ENCODE measurements around the gene PROX1. TPM values are rescaled to one million over a fixed set of nuclear protein-coding genes. Genes with fewer than 3 reads are reported as not detected.
"Not testable (repeated sequence)": the region's sequence is repeated elsewhere in the genome, so short reads cannot be mapped to it uniquely, and the experiment has no call there.

PROX1 gene
- total RNA-seq, 2 experiments from 2014 or later, result 0.02 to 0.17 TPM

- no peaks in the 10 kb centered on the region for H3K4me1 Mint-ChIP-seq (ENCODE audit: low read depth)
- POLR2A ChIA-PET, result no interaction called here
- no peaks in the 10 kb centered on the region for H3K9me3 Mint-ChIP-seq
Measured at GRCh38 chr1:214075305-214075998, 87.7 kb downstream of the PROX1 start.

DNA sequence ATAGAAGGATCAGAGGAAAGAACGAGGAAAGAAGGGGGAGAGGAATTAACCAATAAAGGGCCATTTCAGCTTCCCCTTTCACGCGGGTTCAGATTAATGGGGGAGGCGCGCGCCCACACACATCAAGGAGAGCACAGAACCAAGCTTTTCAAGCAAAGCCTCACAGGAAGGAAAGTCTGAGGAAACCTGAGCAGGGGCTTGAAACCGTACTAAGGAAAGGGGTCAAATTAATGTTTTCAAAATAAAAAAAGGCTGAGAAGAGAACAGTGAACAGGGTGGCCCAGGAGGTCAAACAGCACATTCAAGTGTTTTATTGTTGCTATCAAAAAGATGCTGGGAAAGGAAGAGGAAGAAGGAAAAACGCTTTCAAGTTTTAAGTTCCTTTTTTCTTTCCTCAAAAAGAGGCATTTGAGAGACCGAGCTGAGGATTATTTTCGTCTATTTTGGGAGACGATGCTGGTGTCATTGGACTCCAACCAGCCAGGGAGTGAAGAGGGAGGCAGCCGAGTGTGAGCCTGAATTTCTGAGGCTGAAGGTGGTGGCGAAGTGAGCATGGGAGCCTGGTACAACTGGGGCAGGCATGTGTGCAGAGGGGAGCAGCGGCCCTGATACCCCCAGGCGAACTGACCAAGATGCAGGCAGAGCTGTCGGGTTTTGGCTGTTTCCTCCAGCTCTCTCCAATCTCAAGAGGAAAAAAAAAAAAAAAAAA is 88.4 kb downstream of the PROX1 start:
- DNase-seq, result no peak
- H3K4me1 Mint-ChIP-seq (ENCODE audit: low read depth), result no peaks in the 10 kb centered on the region
- no peaks in the 10 kb centered on the region for H3K36me3 Mint-ChIP-seq
- H3K4me3 Mint-ChIP-seq, result no peak overlapping the region
- H3K27me3 Mint-ChIP-seq, result no peaks in the 10 kb centered on the region
- H3K9me3 Mint-ChIP-seq, result no peaks in the 10 kb centered on the region
- ChIA-PET POLR2A (no interaction called here), CTCF (no interaction called here)
- H3K27ac Mint-ChIP-seq, result no peak overlapping the region
- intact Hi-C loops (cut with micrococcal nuclease), result no loop called here

More at GRCh38 chr1:214075305-214075998, 87.7 kb downstream of the PROX1 start:
- no peak overlapping the region for H3K4me3 Mint-ChIP-seq
- DNase-seq, result no peak
- no peak overlapping the region for H3K27ac Mint-ChIP-seq
- no peaks in the 10 kb centered on the region for H3K36me3 Mint-ChIP-seq
- intact Hi-C loops (cut with micrococcal nuclease), result no loop called here
- CTCF ChIA-PET, result no interaction called here
- H3K27me3 Mint-ChIP-seq, result no peaks in the 10 kb centered on the region

GRCh38 chr1:214076708-214077065 is 88.9 kb downstream of the PROX1 start:
- Mint-ChIP-seq H3K36me3 (no peaks in the 10 kb centered on the region), H3K27ac (no peak overlapping the region), H3K9me3 (no peaks in the 10 kb centered on the region), H3K27me3 (no peaks in the 10 kb centered on the region), H3K4me3 (no peak overlapping the region), H3K4me1 (ENCODE audit: low read depth) (no peaks in the 10 kb centered on the region)
- no peak for DNase-seq
- ChIA-PET CTCF (no interaction called here), POLR2A (no interaction called here)
- intact Hi-C loops (cut with micrococcal nuclease), result no loop called here

GRCh38 chr1:214078950-214079349 is 91.2 kb downstream of the PROX1 start:
- H3K4me1 Mint-ChIP-seq (ENCODE audit: low read depth), result no peaks in the 10 kb centered on the region
- ChIA-PET POLR2A (no interaction called here), CTCF (no interaction called here)
- no peak overlapping the region for H3K27ac Mint-ChIP-seq
- no peaks in the 10 kb centered on the region for H3K27me3 Mint-ChIP-seq
- intact Hi-C loops (cut with micrococcal nuclease), result no loop called here
- H3K4me3 Mint-ChIP-seq, result no peak overlapping the region
- no peaks in the 10 kb centered on the region for H3K9me3 Mint-ChIP-seq
- no peak for DNase-seq
- H3K36me3 Mint-ChIP-seq, result no peaks in the 10 kb centered on the region

GRCh38 chr1:214085325-214085724 is 97.6 kb downstream of the PROX1 start:
- CTCF ChIA-PET, result no interaction called here
- Mint-ChIP-seq H3K4me1 (ENCODE audit: low read depth) (no peaks in the 10 kb centered on the region), H3K36me3 (no peaks in the 10 kb centered on the region), H3K27me3 (no peaks in the 10 kb centered on the region), H3K4me3 (no peak overlapping the region), H3K27ac (no peak overlapping the region), H3K9me3 (peaks cover 2% of the 10 kb centered on the region)
- no peak for DNase-seq
- intact Hi-C loops (cut with micrococcal nuclease), result no loop called here
- POLR2A ChIA-PET, result no interaction called here

DNA sequence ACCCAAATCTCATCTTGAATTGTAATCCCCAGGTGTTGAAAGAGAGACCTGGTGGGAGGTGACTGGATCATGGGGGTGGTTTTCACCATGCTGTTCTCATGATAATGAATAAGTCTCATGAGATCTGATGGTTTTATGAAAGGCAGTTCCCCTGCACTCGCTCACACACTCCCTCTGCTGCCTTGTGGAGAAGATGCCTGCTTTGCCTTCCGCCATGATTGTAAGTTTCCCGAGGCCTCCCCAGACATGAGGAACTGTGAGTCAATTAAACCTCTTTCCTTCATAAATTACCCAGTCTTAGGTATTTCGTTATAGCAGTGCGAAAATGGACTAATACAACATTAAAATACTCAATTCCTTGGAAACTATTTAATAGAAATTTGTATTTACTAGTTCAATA is 99.2 kb downstream of the PROX1 start:
- CTCF ChIA-PET, result no interaction called here
- H3K9me3 Mint-ChIP-seq, result peaks cover 2% of the 10 kb centered on the region
- no peaks in the 10 kb centered on the region for H3K36me3 Mint-ChIP-seq
- no peak overlapping the region for H3K27ac Mint-ChIP-seq
- no peak overlapping the region for H3K4me3 Mint-ChIP-seq
- DNase-seq, result no peak
- no peaks in the 10 kb centered on the region for H3K4me1 Mint-ChIP-seq (ENCODE audit: low read depth)
- intact Hi-C loops (cut with micrococcal nuclease), result no loop called here
- no peaks in the 10 kb centered on the region for H3K27me3 Mint-ChIP-seq
- POLR2A ChIA-PET, result no interaction called here

DNA sequence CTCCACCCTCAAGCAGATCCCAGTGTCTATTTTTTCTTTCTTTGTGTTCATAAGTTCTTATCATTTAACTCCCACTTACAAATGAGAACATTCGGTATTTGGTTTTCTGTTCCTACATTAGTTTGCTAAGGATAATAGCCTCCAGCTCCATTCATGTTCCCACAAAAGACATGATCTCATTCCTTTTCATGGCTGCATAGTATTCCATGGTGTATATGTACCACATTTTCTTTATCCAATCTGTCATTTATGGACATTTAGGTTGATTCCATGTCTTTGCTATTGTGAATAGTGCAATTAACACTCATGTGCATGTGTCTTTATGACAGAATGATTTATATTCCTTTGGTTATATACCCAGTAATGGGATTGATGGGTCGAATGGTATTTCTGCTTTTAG is 101.2 kb downstream of the PROX1 start:
- H3K9me3 Mint-ChIP-seq; DNase-seq; POLR2A ChIA-PET; H3K4me3 Mint-ChIP-seq; CTCF ChIA-PET; H3K27ac Mint-ChIP-seq; H3K36me3 Mint-ChIP-seq; H3K4me1 Mint-ChIP-seq (ENCODE audit: low read depth); intact Hi-C loops (cut with micrococcal nuclease); H3K27me3 Mint-ChIP-seq: not testable (repeated sequence)
